HTERT RPE-1 (cell line): Measurements from ENCODE around the gene PRR36.

Experiments used
- in situ Hi-C: fragments of 300-500 bp; cut with MboI; formaldehyde crosslinking; loops from 4 replicates; pipeline ENCODE4 v1.14.3; 2020; ENCODE audit warnings: low sequenced_read_pairs

Gene PRR36

DNA sequence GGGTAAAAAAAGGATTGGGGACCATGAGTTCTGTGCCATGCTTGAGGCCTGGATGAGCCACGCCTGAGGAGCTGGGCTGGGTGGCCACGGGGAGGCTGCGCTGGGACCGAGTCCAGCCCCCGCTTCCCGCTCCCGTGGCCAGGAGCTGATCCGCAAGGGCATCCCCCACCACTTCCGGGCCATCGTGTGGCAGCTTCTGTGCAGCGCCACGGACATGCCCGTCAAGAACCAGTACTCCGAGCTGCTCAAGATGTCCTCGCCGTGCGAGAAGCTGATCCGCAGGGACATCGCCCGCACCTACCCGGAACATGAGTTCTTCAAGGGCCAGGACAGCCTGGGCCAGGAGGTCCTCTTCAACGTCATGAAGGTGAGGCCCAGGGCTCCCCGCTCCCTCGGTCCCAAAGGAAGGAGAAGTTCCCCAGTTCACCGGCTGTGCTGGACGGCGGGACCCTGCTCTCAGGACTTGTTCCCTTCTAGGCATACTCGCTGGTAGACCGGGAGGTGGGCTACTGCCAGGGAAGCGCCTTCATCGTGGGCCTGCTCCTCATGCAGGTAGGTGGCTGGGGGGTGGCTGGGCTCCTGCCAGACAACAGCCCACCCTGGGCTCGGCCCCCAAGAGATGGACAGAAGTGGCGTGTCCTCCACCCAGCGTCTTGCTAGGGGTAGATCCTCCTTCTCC is 25.3 kb downstream of the PRR36 start:
- in situ Hi-C loops: no loop called here

DNA sequence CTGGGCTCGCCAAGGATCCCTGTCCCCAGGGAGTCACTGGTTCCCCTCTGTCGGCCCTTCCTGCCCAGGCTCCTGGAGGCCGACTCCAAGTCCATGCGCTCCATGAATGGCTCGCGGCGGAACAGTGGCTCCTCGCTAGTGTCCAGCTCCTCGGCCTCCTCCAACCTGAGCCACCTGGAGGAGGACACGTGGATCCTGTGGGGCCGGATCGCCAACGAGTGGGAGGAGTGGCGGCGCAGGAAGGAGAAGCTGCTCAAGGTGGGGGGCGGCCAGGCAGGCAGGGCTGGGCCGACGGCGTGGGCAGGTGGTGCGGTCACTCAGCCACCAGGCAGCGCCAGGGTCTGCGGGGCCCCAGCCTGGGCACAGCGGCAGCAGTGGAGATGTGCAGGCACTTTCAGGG is 26.5 kb downstream of the PRR36 start:
- in situ Hi-C loops: no loop called here

DNA sequence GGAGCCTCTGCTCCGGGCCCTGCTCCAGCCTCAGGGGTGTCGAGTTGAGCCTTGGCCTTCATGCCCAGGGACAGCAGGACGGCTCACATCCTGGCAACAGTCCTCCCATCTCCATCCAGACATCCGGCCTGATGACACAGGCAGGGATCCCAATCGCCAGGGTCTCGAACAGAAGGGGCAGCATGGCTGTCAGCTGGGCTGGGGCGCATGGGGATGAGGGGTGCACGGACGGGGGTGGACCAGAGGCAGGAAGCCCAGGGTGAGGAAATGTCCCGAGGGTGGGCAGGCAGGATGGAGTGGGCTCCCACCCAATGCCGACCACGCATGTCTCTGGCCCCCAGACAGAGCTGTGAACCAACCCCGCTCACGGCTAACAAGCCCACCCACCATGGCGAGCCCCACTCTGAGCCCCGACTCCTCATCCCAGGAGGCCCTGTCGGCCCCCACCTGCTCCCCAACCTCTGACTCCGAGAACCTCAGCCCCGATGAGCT is 28.0 kb downstream of the PRR36 start:
- in situ Hi-C loops: no loop called here

DNA sequence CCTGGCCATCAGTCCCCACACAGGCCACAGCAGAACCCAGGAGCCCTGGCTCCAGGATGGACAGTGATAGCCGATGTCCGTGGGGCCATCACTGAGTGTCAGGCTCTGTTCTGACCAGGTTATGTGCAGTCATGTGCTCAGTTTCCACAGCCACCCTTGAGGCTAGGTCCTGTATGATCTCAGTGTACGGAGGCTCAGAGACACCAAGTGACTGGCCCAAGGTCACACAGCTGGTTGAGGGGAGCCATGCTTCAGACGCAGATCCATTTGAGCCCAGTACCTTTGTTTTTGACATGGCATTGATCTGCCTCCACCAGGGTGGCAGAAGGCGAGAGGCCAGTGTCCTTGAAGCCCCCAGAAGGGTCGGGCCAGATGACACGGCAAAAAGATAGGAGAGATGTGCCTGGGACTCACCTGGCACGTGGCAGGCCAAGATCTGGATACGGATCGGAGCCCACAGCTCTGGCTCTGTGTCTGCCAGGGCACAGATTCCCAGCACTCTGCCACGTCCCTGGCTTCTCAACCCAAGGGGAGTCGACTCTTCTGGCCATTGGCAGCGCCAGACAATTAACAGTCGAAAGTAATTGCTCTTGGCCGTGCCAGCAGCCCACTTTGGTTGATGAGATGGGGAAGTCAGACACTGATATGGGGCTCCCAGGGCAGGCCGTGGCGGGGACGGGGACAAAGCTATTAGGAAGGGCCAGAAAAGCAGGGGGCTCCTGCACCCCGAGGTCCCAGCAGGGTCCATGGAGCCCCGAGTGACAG is 28.6 kb downstream of the PRR36 start:
- in situ Hi-C loops: no loop called here

DNA sequence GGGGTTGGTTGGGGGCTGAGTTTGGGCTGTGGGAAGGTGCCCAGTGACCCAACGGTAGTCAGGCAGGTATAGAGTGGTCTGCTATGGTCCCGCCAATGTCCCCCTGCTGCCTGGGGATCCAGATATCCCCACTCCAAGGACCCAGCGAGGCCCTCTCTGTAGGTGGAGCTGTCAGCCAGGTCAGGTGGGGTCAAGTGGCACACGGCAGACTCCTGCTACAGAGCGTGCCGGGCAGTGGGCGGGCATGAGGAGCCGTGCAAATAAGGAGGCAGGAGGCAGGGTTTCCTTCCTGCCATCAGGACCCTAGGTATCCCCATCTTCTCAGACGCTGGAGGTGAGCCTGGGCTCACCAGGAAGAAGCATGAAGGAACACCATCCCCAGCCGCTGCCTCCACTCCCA is 29.2 kb downstream of the PRR36 start:
- in situ Hi-C loops: no loop called here

DNA sequence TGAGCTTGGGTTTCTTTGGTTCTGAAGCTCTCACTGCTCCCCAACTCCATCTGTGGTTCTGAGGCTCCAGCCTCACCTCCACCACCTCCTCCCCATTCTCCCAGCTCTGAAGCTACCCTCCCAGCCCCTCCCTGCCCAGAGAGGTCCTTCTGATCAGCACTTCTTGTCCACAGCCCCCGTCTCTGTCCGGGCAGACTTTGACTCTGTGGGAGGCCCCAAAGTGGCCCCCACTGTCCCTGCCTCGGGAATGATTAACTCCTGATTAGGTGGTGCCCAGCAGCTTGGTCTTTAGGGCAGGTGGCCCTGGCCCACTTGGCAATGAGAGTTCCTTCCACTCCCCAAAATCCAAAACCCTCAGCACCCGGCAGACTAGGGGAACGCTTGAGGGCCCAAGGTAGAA is 29.8 kb downstream of the PRR36 start:
- in situ Hi-C loops: no loop called here

DNA sequence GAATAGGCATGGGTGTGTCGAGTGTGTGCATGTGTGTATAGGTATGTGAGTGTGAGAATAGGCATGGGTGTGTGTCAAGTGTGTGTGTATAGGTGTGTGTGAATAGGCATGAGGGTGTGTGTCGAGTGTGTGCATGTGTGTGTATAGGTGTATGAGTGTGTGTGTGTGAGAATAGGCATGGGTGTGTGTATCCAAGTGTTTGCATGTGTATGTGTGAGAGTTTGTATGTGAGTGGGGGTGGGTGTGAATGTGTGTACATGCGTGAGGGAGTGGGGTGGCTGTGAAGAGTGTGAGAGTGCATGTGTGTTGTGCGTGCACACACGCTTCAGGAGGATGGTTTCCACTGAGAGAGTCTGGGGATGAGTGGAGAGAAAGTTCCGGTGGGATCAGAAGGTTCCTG is 30.7 kb downstream of the PRR36 start:
- in situ Hi-C loops: no loop called here

DNA sequence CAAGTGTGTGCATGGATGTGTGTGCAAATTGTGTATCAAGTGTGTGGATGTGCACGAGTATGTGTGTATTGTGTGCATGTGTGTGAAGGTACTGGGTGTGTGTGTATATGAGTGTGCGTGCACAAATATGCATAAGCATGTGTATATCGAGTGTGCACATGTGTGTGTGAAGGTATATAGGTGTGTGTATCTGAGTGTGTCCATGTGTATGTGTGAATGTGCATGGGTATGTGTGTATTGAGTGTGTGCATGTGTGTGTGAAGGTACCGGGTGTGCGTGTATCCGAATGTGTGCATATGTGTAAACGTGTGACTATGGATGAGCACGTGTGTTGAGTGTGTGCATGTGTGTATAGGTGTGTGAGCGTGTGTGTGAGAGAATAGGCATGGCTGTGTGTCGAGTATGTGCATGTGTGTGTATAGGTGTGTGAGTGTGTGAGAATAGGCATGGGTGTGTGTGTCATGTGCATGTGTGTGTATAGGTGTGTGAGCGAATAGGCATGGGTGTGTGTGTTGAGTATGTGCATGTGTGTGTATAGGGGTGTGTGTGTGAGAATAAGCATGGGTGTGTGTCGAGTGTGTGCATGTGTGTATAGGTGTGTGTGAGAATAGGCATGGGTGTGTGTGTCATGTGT is 31.4 kb downstream of the PRR36 start:
- in situ Hi-C loops: no loop called here

DNA sequence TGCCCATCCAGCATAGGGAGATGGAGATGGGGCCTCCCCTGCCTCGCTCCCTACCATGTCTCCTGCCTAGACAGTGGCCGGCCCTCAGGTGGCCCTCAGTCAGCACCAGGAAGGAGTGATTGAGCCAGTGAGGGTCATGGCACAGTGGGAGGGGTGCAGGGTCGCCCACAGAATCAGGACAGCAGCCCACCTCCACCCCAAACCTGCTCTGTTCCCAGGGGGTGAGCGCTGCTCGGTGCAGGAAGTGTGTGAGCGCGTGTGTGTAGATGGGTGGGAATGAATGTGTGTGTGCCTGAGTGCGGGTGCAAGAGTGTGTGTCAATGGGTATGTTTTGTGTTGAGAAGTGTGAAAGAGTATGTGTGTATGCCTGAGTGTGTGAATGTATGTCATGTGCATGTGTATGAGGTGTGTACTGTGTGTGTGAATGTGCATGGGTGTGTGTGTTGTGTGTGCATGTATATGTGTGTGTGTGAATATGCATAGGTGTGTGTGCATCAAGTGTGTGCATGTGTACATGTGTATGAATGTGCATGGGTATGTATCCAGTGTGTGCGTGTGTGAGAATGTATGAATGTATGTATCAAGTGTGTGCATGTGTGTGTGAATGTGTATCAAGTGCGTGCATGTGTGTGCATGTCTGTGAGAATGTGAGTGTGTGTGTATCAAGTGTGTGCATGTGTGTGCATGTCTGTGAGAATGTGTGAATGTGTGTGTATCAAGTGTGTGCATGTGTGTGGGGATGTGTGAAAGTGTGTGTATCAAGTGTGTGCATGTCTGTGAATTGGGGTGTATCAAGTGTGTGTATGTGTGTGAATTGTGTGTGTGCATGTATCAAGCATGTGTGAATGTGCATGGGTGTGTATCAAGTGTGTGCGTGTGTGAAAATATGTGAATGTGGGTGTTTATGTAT is 32.2 kb downstream of the PRR36 start:
- in situ Hi-C loops: no loop called here

DNA sequence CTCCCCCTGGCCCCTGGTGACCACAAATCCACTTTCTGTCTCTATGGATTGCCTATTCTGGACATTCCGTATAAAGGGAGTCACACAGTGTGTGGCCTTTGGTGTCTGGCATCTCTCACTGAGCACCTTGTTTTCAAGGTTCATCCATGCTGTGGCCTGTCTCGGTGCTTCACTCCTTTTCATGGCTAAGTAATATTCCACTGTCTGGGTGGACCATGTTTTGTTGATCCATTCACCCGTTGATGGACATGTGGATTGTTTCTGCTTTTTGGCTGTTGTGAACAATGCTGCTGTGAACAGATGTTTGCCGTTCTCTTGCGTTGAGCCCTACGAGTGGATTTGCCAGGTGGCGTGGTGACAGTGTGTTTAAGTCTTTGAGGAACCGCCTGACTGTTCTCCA is 33.6 kb downstream of the PRR36 start:
- in situ Hi-C loops: no loop called here

DNA sequence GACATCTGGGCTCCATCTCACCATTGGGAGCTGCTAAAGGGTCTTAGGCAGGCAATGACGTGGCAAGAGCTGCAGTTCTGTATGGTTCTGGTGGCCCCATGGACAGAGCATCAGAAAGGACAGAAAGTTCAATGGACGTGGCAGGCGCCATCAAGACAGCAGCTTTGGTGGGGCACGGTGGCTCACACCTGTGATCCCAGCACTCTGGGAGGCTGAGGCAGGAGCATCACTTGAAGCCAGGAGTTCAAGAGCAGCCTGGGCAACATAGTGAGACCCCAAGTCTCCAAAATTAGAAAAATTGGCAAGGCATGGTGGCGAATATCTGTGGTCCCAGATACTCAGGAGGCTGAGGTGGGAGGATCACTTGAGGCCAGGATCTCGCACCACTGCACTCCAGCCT is 34.7 kb downstream of the PRR36 start:
- in situ Hi-C loops: no loop called here

DNA sequence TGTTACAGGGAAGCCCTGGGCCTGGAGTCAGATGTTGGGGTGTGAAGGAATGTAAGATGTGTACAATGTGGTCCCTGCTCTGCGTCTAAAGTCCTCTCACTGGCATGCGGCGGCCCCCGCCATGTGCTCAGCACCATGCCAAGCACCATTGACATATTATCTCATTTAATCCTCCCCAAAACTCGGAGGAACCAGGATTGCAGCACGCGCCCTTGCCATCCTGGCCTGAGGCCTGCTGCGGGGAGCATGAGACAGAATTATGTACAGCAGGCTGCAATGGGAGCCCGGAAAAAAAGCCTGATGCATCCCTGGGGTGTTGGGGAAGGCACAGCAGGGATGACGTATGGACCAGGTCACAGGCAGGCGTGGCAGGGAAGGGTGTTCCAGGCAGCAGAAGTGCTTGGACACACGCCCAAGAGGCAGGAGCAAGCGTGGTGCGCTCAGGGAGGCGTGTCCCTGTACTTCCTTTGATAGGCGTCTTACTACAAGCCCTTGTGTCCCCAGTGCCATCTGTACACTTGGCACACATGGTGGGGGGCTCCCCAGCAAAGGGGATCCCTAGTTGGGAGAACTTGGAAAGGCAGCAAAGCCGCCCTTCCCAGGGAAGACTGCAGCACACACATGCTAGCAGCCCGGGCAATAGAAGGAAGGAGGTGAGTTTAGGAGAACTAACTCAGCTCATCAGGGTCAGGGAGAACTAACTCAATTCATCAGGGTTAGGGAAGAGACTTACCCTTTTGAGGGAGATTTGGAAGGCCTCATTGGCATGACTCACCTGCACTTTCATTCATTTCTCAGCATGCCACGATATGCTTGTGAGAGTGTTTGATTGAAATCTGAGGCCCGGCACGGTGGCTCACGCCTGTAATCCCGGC is 40.7 kb downstream of the PRR36 start:
- in situ Hi-C loops: no loop called here

DNA sequence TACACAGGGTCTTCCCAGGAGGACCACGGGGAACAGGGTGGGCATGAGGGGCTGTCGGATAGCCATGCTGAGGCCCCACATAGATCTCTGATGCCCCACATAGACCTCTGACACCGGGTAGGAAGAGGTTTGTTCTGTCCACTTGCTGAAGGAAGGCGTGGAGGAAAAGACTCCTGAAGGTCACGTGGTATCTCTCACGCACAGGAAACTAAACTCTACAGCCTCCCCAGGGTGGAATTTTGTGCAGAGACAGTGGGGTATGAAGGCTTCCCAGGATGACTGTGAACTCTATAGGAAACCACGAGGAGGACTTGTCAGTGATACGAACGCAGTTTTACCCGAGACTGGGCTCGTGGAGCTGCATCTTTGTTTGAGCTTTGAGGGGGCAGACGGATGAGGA is 41.4 kb downstream of the PRR36 start:
- in situ Hi-C loops: no loop called here

DNA sequence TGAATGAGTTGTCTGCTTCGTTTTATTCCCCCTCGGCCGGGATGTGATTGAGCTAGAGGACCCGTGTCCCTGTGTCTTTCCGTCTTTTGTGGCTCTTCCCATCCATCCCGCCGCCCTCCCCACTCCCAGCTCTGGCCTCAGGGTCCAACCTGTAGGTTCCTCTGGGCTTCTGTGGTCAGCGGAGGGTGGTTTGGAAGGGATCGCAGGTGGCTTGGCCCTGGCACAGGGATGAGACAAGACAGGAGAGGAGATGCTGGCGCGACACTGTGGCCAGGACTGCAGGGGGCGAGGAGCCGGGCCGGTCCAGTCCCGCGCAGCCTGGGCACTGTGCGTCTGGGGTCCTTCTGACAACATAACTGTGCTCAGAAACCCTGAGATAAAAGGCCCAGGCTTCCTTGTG is 42.2 kb downstream of the PRR36 start:
- in situ Hi-C loops: no loop called here

DNA sequence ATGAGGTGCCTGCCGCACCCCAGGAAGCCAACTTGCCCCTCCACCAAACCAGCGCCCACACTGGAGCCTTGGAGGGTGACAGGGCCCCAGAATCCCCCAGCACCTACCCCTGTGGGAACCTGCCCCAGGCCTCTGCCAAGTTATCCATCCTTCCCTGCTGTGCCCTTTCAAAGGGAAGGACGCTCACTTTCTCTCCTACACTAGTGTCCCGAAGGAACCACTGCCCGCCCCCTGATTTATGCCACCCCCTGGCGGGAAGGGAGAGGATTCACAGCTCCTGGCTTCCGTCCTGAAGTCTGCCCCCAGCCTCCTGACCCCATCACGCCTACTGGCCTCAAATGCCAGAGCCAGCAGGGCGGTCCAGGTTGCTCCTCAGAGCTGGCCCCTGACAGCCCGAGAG is 42.7 kb downstream of the PRR36 start:
- in situ Hi-C loops: no loop called here

DNA sequence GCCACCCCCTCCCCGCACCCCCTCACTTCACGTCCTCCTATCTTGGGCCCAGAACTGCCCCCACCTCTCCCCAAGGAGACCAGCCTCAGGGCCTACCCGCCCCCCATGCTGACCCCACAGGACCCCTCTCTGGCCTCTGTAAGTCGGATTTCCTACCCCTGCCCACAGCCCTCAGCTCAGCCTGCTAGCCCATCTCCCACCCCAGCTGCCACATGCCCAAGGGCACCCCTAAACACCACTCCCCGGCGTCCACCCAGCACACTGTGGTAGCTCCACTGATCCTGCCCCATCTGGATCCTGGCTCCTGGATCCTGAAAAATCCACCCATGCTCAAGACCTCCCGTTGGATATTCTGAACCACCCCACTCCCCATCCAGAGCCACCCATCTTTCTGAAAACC is 43.4 kb downstream of the PRR36 start:
- in situ Hi-C loops: no loop called here

DNA sequence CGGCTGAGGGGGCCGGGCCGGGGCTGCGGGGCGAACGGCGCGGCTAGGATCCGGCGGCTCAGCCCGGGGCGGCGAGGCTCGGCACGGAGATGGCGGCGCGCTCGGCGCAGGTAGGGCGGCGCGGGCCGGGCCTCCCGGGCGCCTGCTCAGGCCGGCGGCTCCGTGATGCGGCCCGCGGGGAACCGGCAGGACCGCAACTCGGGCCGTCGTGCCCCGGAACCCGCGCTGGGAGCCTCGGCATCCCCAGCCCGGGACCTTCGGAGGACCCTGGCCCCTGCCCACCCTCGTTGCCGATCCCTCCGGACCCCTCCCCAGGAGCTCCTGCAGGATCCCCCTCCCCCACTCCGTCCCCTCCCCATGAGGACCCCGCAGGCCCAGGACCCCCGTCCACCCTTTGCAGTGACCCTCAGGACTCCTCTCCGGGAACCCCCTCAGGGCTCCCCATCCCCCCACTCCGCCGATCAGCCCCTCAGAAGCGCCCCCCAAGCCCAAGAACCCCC is 43.9 kb downstream of the PRR36 start:
- in situ Hi-C loops: no loop called here

DNA sequence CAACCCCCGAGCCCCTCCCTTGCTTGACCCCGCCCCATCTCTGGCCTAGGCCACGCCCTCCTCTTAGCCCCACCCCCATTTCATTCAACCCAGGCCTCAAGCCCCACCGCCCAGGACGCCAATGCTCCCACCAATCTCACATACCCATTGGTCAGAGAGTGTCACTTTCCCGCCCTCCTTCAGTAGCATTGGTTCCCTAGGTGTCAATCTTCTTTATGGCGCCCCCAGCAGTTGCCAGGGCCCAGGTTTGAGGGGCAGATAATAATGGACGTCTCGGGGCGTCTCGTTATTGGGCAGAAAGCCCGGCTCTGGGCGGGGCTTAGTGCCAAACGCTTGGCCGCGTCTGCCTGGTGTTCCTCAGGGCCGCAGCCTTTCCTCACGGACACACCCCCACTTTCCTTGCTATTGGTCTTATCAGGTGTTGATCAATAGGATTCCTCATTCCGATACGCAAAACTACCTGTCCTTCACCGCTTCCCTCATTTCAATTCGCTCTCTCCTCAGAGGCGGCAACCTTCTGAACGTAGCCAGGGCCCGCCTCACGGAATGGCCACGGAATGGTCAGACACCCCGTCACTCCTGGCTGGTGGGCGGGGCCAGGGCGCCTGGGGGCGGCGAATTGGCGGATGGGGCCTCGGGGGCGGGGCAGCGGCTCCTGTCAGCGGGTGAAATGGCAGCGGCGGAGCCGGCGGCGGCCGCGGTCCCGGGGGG is 44.5 kb downstream of the PRR36 start, which contains the start of gene EVI5L:
TSS of gene EVI5L (plus strand) at position 658 of the 711 bp plus-strand sequence. CDS start 16,325 bp downstream, outside the sequence.
- in situ Hi-C loops: no loop called here

DNA sequence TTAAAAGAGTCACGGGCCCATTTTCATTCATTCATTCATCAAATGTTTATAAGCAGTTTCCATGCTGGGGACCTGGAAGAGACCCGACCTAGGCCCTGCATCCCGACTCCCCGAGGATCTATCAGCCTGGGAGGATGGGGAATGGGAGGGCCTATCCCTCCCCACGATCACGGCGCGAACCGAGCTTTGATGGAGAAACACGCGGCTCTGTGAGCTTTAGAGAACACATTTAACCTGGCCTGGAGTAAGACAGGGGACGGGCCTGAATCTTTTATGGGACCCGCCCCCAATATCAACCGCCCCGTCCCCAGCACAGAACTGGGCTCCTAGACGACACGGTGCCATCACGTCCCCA is 45.0 kb downstream of the PRR36 start:
- in situ Hi-C loops: no loop called here
